Ectodermal cell (in vitro differentiated cells): ENCODE results near the gene DEF6.
"Not testable (repeated sequence)": the region's sequence is repeated elsewhere in the genome, so short reads cannot be mapped to it uniquely, and the experiment has no call there.

Experiments used
- H3K27ac ChIP-seq: 2 replicates; pipeline ENCODE4 v1.7.0; 2013; ENCODE audit warnings: mild to moderate bottlenecking, low read depth, low read length; ENCODE audit not compliant: insufficient read depth, poor library complexity, severe bottlenecking
- H3K27me3 ChIP-seq: 2 replicates; pipeline ENCODE4 v1.7.0; 2013; ENCODE audit warnings: mild to moderate bottlenecking, low read length; ENCODE audit not compliant: insufficient read depth, control insufficient read depth, poor library complexity, severe bottlenecking
- H3K36me3 ChIP-seq: one replicate; pipeline ENCODE4 v1.7.0; 2013; ENCODE audit warnings: low read length; ENCODE audit not compliant: control insufficient read depth, insufficient read depth
- H3K4me1 ChIP-seq: one replicate; pipeline ENCODE4 v1.7.0; 2013; ENCODE audit warnings: low read length; ENCODE audit not compliant: control insufficient read depth, insufficient read depth
- H3K4me3 ChIP-seq: 2 replicates; pipeline ENCODE4 v1.7.0; 2013; ENCODE audit warnings: low read depth, low read length, control low read depth; ENCODE audit not compliant: insufficient read depth
- H3K9me3 ChIP-seq: 2 replicates; pipeline ENCODE4 v1.7.0; 2013; ENCODE audit warnings: mild to moderate bottlenecking, low read length, moderate library complexity; ENCODE audit not compliant: control insufficient read depth
- WGBS, 2 experiments: methylation state at CpG; one replicate each; pipeline ENCODE4 v1.1.7; 2013; ENCODE audit warnings: missing lambda C conversion rate in 2 of 2; 5-methylcytosine and 5-hydroxymethylcytosine counted together

The DEF6 gene

DNA sequence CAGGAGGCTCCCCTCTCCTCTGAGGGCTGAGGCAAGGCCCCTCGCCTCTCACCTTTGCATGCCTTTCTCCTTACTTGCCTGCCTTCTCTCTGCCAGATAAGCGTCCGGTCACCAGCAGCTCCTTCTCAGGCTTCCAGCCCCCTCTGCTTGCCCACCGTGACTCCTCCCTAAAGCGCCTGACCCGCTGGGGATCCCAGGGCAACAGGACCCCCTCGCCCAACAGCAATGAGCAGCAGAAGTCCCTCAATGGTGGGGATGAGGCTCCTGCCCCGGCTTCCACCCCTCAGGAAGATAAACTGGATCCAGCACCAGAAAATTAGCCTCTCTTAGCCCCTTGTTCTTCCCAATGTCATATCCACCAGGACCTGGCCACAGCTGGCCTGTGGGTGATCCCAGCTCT lies 23.5 kb downstream of the DEF6 start:
- WGBS, 2 experiments = 88 to 91% methylated on average over 8 of the region's 8 CpGs
- Histone ChIP-seq H3K27me3 (peaks cover 21% of the 10 kb centered on the region), H3K4me3 (no peak overlapping the region), H3K27ac (no peak overlapping the region), H3K9me3 (no peaks in the 10 kb centered on the region), H3K36me3 (no peaks in the 10 kb centered on the region), H3K4me1 (no peaks in the 10 kb centered on the region)

GRCh38 chr6:35327349-35328027 lies 29.9 kb downstream of the DEF6 start:
- Histone ChIP-seq H3K4me1 (no peaks in the 10 kb centered on the region), H3K4me3 (no peak overlapping the region), H3K36me3 (no peaks in the 10 kb centered on the region), H3K9me3 (no peaks in the 10 kb centered on the region), H3K27me3 (no peaks in the 10 kb centered on the region), H3K27ac (no peak overlapping the region)
- WGBS, 2 experiments = 49 to 55% methylated on average over 7 of the region's 7 CpGs

DNA sequence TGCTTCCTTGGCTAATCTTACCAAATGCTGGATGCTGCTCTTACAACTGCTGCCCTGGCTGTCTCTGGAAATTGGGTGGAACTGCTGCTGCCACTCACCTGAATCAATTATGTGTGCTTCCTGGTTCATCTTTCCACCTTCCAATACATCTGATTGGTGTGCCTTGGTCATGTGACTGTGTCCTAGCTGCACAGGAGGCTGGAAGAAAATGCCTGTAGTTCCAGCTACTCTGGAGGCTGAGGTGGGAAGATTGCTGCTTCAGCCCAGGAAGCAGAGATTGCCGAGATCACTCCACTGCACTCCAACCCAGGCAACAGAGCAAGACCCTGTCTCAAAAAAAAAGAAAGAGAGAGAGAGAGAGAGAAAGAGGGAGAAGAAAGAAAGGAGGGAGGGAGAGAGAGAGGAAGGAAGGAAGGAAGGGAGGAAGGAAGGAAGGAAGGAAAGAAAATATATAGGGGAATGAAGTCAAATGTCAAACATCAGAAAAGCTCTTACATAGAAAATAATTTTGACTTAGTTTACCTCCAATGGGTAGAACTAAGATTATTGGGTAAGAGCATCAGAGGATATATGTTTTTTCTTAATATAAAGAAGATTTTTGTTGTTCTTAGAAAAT lies 30.6 kb downstream of the DEF6 start:
- Histone ChIP-seq H3K9me3 (no peaks in the 10 kb centered on the region), H3K4me1 (no peaks in the 10 kb centered on the region), H3K27ac (no peak overlapping the region), H3K36me3 (no peaks in the 10 kb centered on the region), H3K27me3 (no peaks in the 10 kb centered on the region), H3K4me3 (no peak overlapping the region)
- WGBS, 2 experiments = 75 to 86% methylated on average over 1 of the region's 1 CpG

DNA sequence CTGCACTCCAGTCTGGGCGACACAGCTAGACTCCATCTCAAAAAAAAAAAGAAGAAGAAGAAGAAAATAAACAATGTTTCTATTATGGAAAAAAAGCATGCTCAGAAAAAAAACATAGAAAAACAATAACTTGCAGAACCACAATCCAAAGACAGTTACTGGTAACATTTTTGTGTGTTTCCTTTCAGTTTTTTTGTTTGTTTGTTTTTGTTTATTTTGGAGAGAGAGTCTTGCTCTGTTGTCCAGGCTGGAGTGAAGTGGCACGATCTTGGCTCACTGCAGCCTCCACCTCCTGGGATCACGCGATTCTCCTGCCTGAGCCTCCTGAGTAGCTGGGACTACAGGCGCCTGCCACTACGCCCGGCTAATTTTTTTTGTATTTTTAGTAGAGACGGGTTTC lies 31.3 kb downstream of the DEF6 start:
- H3K4me1 ChIP-seq, H3K27ac ChIP-seq, H3K36me3 ChIP-seq, H3K27me3 ChIP-seq, H3K9me3 ChIP-seq, H3K4me3 ChIP-seq: not testable (repeated sequence)
- 90 to 94% methylated on average over 7 to 8 of the region's 8 CpGs for WGBS, 2 experiments

DNA sequence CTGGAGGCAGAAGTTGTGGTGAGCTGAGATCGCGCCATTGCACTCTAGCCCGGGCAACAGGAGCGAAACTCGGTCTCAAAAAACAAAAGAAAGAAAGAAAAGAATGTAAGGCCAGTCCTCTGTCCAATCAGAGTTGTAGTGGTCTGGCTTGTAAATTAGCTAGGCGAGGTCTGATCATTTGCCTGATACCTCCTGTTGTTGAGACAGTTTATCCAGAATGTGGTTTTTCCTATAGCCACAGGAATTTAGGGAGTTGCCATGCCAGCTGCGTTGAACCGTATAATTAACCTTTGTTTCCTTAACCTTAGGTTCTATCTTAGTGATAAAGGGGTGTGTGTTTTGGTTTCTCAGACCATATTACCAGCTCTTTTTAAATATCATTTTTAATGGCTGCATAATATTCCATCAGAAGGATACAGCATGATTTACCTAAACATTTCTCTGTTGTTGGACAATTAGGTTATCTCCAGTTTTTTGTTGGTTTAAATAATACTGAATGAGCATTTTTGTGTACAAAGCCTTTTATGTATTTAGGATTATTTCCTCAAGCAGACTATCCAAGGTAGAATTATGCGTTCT lies 33.0 kb downstream of the DEF6 start:
- Histone ChIP-seq H3K27me3 (no peaks in the 10 kb centered on the region), H3K27ac (no peak overlapping the region), H3K9me3 (no peaks in the 10 kb centered on the region), H3K4me1 (no peaks in the 10 kb centered on the region), H3K36me3 (no peaks in the 10 kb centered on the region), H3K4me3 (no peak overlapping the region)
- WGBS, 2 experiments = 92 to 93% methylated on average over 8 of the region's 9 CpGs

- H3K27me3 ChIP-seq, H3K4me1 ChIP-seq, H3K27ac ChIP-seq, H3K9me3 ChIP-seq, H3K4me3 ChIP-seq, H3K36me3 ChIP-seq: not testable (repeated sequence)
- WGBS, 2 experiments = 83 to 86% methylated on average over 9 of the region's 9 CpGs
Observed at GRCh38 chr6:35332074-35332887, 34.7 kb downstream of the DEF6 start.

DNA sequence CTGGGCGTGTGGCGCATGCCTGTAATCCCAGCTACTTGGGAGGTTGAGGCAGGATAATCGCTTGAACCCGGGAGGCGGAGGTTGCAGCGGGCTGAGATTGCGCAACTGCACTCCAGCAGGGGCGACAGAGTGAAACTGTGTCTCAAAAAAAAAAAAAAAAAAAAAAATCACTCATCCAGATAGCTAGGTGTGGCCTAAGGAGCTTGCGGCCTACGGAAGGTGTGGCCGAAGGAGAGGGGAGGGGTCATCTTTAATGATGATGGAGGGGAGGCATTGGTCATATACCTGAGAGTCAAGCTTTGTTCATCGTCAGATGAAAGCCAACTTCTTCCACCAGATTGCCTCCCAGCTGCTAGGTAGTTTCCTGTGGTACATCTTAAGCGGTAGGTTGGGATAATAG lies 43.9 kb downstream of the DEF6 start:
- WGBS, 2 experiments = 90 to 91% methylated on average over 11 to 13 of the region's 13 CpGs
- Histone ChIP-seq H3K4me3 (no peak overlapping the region), H3K9me3 (no peaks in the 10 kb centered on the region), H3K36me3 (no peaks in the 10 kb centered on the region), H3K27me3 (peaks cover 7% of the 10 kb centered on the region), H3K27ac (no peak overlapping the region), H3K4me1 (peaks cover 6% of the 10 kb centered on the region)

DNA sequence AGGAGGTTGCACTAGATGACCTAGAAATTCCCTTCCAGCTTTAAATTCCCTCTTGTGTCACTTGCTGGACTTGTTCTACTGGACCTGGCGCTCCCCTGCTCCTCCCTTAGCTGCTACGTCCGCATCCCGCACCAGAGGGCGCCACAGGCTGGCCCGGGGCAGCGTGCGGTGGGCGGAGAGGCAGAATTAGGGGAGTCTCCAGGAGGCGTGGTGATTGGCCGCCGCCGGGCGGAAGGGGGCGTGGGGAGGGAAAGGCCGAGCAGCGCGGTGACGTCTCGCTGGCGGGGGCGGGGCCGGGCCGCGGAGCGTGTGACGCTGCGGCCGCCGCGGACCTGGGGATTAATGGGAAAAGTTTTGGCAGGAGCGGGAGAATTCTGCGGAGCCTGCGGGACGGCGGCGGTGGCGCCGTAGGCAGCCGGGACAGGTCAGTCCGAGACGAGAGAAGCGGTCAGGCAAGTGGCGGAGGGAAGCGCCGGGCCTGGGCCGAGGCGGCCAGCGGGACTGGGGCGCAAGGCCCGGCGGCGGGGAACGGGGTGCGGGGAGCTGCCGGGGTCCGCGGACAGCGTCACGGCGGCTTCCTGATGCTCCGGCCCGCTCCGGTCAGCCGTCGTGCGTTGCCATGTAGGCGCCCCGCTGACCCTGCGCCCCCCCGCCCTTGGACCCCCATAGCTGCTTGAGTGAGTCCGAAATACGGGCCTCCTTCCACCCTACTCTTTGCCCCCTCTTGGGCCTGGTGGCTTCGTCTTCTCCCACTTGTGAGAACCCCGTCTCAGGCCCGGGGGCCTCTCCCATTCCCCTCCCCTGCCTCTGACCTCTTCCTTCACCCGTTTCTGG lies 44.9 kb downstream of the DEF6 start, which contains the start of gene PPARD:
Gene PPARD (plus strand): TSS at position 301 of the 834 bp plus-strand sequence. CDS start 68,530 bp downstream, outside the sequence.
- 1% methylated on average over 77 of the region's 77 CpGs for WGBS, 2 experiments
- Histone ChIP-seq H3K4me1 (peaks cover 6% of the 10 kb centered on the region), H3K27ac (no peak within 1 kb of the TSS)

GRCh38 chr6:35343092-35343834 lies 45.6 kb downstream of the DEF6 start:
- WGBS, 2 experiments = 66 to 68% methylated on average over 13 of the region's 13 CpGs
- Histone ChIP-seq H3K9me3 (no peaks in the 10 kb centered on the region), H3K27ac (no peak overlapping the region), H3K4me1 (peaks cover 6% of the 10 kb centered on the region), H3K27me3 (peaks cover 7% of the 10 kb centered on the region), H3K4me3 (peak overlapping the region; percentile 75), H3K36me3 (no peaks in the 10 kb centered on the region)

More for the DNA sequence above, 44.9 kb downstream of the DEF6 start, which contains the start of gene PPARD:
- no peaks in the 10 kb centered on the region for H3K36me3 ChIP-seq
- H3K9me3 ChIP-seq = no peaks in the 10 kb centered on the region
- peaks cover 7% of the 10 kb centered on the region for H3K27me3 ChIP-seq
- H3K4me3 ChIP-seq = peak within 1 kb of the TSS; percentile 75
